Measurements from ENCODE around the gene BPI. TPM values are rescaled to one million over a fixed set of nuclear protein-coding genes. Genes with fewer than 3 reads are reported as not detected.

The BPI gene
- total RNA-seq, 2 donors from 2014 or later = not detected

GRCh38 chr20:38317422-38317821, 13.5 kb downstream of the BPI start:
- Mint-ChIP-seq H3K4me3 (no peak overlapping the region), H3K27ac (no peak overlapping the region), H3K36me3 (no peaks in the 10 kb centered on the region), H3K9me3 (no peaks in the 10 kb centered on the region), H3K4me1 (ENCODE audit: low read depth in 2 of 2) (no peaks in the 10 kb centered on the region), H3K27me3 (peaks cover 16 to 30% of the 10 kb centered on the region in 2 donors)
- DNase-seq (ENCODE audit: low spot score) = no peak
- ATAC-seq = no peak

- H3K9me3 Mint-ChIP-seq = no peaks in the 10 kb centered on the region
- ATAC-seq = no peak
- H3K27ac Mint-ChIP-seq = no peak overlapping the region
- no peaks in the 10 kb centered on the region for H3K36me3 Mint-ChIP-seq
- no peak for DNase-seq (ENCODE audit: low spot score)
- H3K4me3 Mint-ChIP-seq = no peak overlapping the region
- no peaks in the 10 kb centered on the region for H3K4me1 Mint-ChIP-seq (ENCODE audit: low read depth in 2 of 2)
- peaks cover 21 to 30% of the 10 kb centered on the region in 2 donors for H3K27me3 Mint-ChIP-seq
Observed at GRCh38 chr20:38320221-38320620, 16.3 kb downstream of the BPI start.

DNA sequence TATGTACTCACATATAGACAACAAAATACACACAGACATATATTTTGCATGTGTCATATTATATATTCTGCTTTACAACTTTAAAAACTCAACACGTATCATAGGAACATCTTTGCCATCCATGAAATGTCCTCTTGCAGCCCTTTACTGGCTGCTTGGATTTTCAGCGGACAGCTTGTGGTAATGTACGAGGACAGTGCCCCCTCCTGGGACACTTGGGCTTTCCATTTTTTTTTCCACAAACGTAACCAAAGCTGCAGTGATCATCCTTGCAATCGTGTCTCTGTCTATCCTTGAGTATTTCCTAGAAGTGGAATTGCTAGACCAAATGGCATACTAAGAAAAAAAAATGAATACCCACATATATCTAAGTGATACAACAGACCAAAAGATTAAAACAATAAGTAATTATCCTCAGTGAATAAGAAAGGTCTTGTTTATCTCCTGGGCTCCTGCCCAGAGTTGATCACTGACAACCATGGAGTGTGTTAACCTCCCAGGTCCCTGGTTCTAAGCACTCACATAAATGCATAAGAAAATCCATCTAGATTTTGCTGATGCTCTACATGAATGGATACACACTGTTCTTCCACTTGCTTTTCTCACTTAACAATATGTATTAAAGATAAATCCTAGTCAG, 18.1 kb downstream of the BPI start:
- Mint-ChIP-seq H3K9me3 (no peaks in the 10 kb centered on the region), H3K4me1 (ENCODE audit: low read depth in 2 of 2) (no peaks in the 10 kb centered on the region), H3K4me3 (no peak overlapping the region), H3K36me3 (no peaks in the 10 kb centered on the region), H3K27ac (no peak overlapping the region), H3K27me3 (peaks cover 26 to 40% of the 10 kb centered on the region in 2 donors)
- no peak for DNase-seq (ENCODE audit: low spot score)
- ATAC-seq = no peak

DNA sequence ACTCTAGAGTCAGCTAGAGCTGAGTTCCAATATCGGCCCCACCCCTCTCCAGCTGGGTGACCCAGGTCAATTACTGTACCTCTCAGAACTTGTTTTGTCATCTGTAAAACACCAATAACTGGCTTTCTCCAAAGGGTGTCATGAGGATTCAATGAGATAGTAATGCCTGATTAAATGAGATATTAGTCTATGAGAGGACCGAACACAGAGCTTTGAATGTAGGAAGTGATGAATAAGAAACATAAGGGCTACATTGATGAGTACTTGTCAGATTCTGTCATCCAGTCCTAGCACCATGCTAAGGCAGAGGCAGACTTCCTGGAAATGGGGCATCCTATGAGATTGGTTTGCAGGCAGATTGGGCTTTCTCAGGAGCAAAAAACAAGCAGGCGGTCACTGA, 20.2 kb downstream of the BPI start:
- H3K27ac Mint-ChIP-seq = no peak overlapping the region
- ATAC-seq = no peak
- no peaks in the 10 kb centered on the region for H3K4me1 Mint-ChIP-seq (ENCODE audit: low read depth in 2 of 2)
- DNase-seq (ENCODE audit: low spot score) = no peak
- H3K4me3 Mint-ChIP-seq = no peak overlapping the region
- H3K9me3 Mint-ChIP-seq = no peaks in the 10 kb centered on the region
- peaks cover 30 to 47% of the 10 kb centered on the region in 2 donors for H3K27me3 Mint-ChIP-seq
- H3K36me3 Mint-ChIP-seq = no peaks in the 10 kb centered on the region

DNA sequence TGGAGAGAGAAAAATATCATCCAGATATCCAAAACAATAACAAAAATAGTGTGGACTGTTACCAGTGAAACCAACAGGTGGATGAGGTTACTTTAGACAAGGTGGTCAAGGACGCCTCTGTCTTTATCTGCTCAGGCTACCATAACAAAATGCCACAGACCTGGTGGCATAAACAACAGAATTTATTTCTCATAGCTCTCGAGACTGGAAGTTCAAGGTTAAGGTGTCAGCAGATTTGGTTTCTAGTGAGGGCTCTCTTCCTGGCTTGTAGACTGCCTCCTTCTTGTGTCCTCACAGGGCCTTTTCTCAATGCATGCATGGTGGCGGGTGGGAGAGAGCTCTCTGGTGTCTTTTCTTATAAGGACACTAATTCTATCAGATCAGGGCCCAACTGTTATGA, 21.2 kb downstream of the BPI start:
- Mint-ChIP-seq H3K27me3 (peaks cover 30 to 43% of the 10 kb centered on the region in 2 donors), H3K36me3 (no peaks in the 10 kb centered on the region), H3K27ac (no peak overlapping the region), H3K4me1 (ENCODE audit: low read depth in 2 of 2) (no peaks in the 10 kb centered on the region), H3K4me3 (no peak overlapping the region), H3K9me3 (no peaks in the 10 kb centered on the region)
- DNase-seq (ENCODE audit: low spot score) = no peak
- no peak for ATAC-seq

DNA sequence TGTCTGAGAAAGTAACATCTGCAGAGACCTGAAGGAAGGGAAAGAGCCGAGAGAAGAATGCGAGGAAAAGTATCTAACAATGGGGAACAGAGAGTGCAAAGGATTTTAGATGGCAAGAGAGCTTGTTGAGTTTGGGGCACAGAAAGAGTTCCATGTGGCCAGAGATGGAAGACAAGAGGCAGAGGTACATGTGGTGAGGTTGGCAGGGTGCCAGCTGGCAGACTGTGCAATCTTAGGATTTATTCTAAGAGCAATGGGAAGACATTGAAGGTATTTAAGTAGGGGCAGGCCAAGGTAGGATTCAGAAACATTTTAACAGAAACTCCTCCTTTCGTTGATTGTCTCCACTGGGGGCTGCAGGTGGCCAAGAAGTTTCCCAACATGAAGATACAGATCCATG, 21.9 kb downstream of the BPI start:
- DNase-seq (ENCODE audit: low spot score) = no peak
- Mint-ChIP-seq H3K4me3 (no peak overlapping the region), H3K27ac (no peak overlapping the region), H3K36me3 (no peaks in the 10 kb centered on the region), H3K9me3 (no peaks in the 10 kb centered on the region), H3K4me1 (ENCODE audit: low read depth in 2 of 2) (no peaks in the 10 kb centered on the region), H3K27me3 (peaks cover 25 to 36% of the 10 kb centered on the region in 2 donors)
- ATAC-seq = no peak

- H3K4me1 Mint-ChIP-seq (ENCODE audit: low read depth in 2 of 2) = no peaks in the 10 kb centered on the region
- peaks cover 25 to 34% of the 10 kb centered on the region in 2 donors for H3K27me3 Mint-ChIP-seq
- H3K27ac Mint-ChIP-seq = no peak overlapping the region
- no peaks in the 10 kb centered on the region for H3K9me3 Mint-ChIP-seq
- DNase-seq (ENCODE audit: low spot score) = no peak
- ATAC-seq = no peak
- H3K4me3 Mint-ChIP-seq = no peak overlapping the region
- no peaks in the 10 kb centered on the region for H3K36me3 Mint-ChIP-seq
Observed at GRCh38 chr20:38326309-38326708, 22.4 kb downstream of the BPI start.

DNA sequence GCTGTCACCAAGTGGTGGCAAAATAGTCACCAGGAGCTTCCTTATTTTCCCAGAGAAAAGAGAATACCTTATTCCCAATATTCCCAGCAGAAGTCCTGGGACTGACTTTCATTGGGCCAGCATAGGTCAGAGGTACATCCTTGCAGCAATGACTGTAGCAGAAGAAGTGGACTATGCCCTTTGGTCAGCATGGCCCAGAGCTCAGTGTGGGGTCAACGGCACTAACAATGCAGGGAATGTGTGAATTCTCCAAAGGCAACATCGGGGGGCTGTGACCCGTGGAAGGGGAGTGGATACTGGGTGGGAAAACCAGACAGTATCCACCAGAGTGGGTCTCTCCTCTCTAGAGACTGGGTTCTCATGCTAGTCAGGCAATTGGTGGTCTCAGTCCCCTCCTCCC, 26.7 kb downstream of the BPI start:
- no peaks in the 10 kb centered on the region for H3K4me1 Mint-ChIP-seq (ENCODE audit: low read depth in 2 of 2)
- ATAC-seq (no peak), DNase-seq (ENCODE audit: low spot score) (no peak)
- H3K4me3 Mint-ChIP-seq = no peak overlapping the region
- H3K27me3 Mint-ChIP-seq = peaks cover 28 to 30% of the 10 kb centered on the region in 2 donors
- H3K27ac Mint-ChIP-seq = no peak overlapping the region
- no peaks in the 10 kb centered on the region for H3K9me3 Mint-ChIP-seq
- no peaks in the 10 kb centered on the region for H3K36me3 Mint-ChIP-seq

- Mint-ChIP-seq H3K9me3 (no peaks in the 10 kb centered on the region), H3K4me3 (no peak overlapping the region), H3K4me1 (ENCODE audit: low read depth in 2 of 2) (peaks cover 0 to 3% of the 10 kb centered on the region in 2 donors), H3K27ac (no peak overlapping the region), H3K36me3 (no peaks in the 10 kb centered on the region), H3K27me3 (peaks cover 28% of the 10 kb centered on the region in 2 donors)
- no peak for DNase-seq (ENCODE audit: low spot score)
- ATAC-seq = no peak
Observed at GRCh38 chr20:38331245-38331644, 27.3 kb downstream of the BPI start.

DNA sequence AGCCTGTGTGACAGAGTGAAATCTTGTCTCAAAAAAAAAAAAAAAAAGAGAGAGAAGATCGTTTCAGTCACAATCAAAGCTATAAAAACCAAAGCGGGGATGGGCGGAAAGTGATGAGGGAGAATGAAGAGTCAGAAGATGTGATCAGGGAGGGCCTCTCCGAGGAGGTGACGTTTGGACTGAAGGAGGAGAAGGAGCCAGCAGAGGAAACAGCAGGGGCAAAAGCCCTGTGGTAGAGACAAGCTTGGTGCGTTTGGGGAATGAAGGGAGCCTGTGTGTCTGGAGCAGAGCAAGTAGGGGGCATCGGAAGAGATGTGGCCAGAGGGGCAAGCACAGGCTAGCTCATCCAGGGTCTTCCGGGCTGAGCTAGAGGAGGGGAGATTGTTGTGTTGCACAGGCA, 27.9 kb downstream of the BPI start:
- Mint-ChIP-seq H3K4me3 (no peak overlapping the region), H3K9me3 (no peaks in the 10 kb centered on the region), H3K27me3 (peaks cover 26 to 30% of the 10 kb centered on the region in 2 donors), H3K27ac (no peak overlapping the region), H3K4me1 (ENCODE audit: low read depth in 2 of 2) (peaks cover 0 to 5% of the 10 kb centered on the region in 2 donors), H3K36me3 (no peaks in the 10 kb centered on the region)
- ATAC-seq (peak in 1 of 2 donors; percentile 36), DNase-seq (ENCODE audit: low spot score) (no peak)

DNA sequence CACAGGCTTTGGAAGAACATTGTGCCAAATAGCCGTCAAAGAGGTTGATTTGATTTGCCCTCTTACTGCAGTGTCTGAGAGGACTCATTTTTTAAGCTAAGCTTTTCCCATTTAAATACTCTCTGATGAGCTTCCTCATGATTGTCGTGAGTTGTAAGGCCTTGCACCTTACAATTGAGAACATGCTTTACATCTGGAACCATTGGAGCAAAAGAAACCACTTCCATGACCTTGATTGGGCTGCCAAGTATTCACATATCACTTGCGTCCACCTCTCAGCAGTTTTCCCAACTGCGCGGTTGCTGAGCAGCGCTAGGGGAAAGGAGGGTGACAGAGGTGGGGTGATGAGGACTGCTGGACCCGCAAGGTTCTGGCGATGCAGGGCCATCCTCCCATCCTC, 30.1 kb downstream of the BPI start:
- no peak overlapping the region for H3K4me3 Mint-ChIP-seq
- peaks cover 33 to 36% of the 10 kb centered on the region in 2 donors for H3K27me3 Mint-ChIP-seq
- DNase-seq (ENCODE audit: low spot score) (no peak), ATAC-seq (no peak)
- peaks cover 0 to 5% of the 10 kb centered on the region in 2 donors for H3K4me1 Mint-ChIP-seq (ENCODE audit: low read depth in 2 of 2)
- peaks cover 6% of the 10 kb centered on the region for H3K9me3 Mint-ChIP-seq
- no peak overlapping the region for H3K27ac Mint-ChIP-seq
- H3K36me3 Mint-ChIP-seq = peaks cover 13% of the 10 kb centered on the region

DNA sequence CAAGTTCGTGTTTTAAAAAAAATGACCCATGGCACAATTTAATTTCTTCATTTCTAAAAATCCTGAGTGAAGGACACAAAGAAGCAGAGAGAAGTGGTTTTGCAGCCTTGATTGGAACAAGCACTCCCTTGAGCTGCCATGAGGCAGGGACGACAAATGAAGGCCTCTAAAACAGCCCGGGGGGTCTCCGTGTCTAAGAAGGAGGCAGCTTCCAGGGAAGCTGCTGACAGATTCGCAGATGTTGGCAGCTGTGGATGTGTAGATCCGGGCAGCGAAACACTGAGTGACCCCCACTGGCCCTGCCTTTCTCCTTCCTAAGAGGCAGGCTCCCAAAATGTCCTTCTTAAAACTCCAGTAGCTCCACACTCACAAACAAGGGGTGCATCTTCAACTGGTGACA, 32.8 kb downstream of the BPI start:
- no peak for ATAC-seq
- Mint-ChIP-seq H3K36me3 (peaks cover 13% of the 10 kb centered on the region), H3K27me3 (peaks cover 29 to 30% of the 10 kb centered on the region in 2 donors)

DNA sequence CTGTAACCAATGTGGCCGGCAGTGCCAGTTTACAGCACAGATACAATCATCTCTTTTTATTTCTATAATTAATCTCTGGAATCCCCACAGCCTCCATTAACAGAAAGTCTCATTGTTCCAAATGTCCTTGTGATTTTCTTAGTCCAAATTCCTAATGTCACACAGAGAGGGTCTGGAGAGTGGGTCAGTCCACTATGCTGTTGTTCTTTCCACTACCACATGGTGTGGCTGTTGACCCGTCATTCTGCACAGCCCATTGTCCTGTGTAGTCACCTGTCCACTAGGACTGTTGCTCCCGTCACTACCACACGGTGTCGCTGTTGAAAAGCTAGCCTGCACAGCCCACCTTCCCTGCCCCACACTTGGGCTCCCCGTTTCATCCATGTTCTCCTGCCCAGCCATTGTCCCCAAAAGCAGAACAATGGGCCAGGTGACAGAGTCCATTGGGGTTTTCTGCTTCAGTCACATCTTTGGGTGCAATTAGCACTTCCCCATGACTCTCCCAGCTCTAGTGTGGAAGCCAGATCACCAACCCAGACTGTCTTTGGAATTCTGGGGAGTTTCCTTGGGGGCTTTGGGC, 33.7 kb downstream of the BPI start:
- H3K4me1 Mint-ChIP-seq (ENCODE audit: low read depth in 2 of 2) = peaks cover 0 to 5% of the 10 kb centered on the region in 2 donors
- H3K4me3 Mint-ChIP-seq = no peak overlapping the region
- H3K27me3 Mint-ChIP-seq = peaks cover 22 to 24% of the 10 kb centered on the region in 2 donors
- peaks cover 6% of the 10 kb centered on the region for H3K9me3 Mint-ChIP-seq
- H3K36me3 Mint-ChIP-seq = peaks cover 13% of the 10 kb centered on the region
- no peak for DNase-seq (ENCODE audit: low spot score)
- no peak overlapping the region for H3K27ac Mint-ChIP-seq
- ATAC-seq = peak in 1 of 2 donors; percentile 49

More for the DNA sequence above, 32.8 kb downstream of the BPI start:
- Mint-ChIP-seq H3K9me3 (peaks cover 6% of the 10 kb centered on the region), H3K4me1 (ENCODE audit: low read depth in 2 of 2) (peaks cover 0 to 5% of the 10 kb centered on the region in 2 donors), H3K27ac (no peak overlapping the region), H3K4me3 (no peak overlapping the region)
- DNase-seq (ENCODE audit: low spot score) = no peak

DNA sequence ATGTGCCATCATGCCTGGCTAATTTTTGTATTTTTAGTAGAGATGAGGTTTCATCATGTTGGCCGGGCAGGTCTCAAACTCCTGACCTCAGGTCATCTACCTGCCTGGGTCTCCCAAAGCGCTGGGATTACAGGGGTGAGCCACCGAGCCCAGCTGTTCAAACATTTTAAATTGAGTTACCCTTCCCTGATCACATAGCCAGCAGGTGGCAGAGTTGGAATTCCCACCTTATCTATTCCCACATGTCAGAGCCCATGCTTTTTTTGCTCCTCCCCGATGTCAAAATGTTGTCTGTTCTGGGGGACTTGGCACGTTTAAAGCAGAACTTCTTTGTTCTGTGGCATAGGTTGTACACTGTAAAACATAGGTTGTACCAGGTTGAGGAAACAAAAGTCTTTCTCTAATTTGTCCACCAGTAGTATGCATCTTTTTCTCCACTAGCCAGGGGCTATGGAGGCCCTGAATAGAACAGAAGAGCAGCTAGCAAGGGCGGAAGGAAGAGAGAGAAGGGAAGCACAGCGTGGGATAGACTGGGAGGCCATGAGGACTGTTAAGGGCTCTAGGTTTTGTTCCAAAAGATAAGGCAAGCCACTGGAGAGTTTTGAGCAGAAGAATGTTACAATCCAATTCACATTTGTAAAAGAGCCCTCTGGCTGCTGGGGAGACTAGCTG, 35.0 kb downstream of the BPI start:
- ATAC-seq (no peak), DNase-seq (ENCODE audit: low spot score) (no peak)
- Mint-ChIP-seq H3K27me3 (peaks cover 19 to 24% of the 10 kb centered on the region in 2 donors), H3K4me3 (no peak overlapping the region), H3K4me1 (ENCODE audit: low read depth in 2 of 2) (peaks cover 0 to 5% of the 10 kb centered on the region in 2 donors), H3K9me3 (peaks cover 6% of the 10 kb centered on the region), H3K27ac (no peak overlapping the region), H3K36me3 (peaks cover 13% of the 10 kb centered on the region)
